Fibroblast of peridontal ligament (primary cell): ENCODE data around the gene UBAC2.

ENCODE experiments used
- DNase-seq: peaks from one replicate; pipeline ENCODE4 v3.0.0-alpha.2; 2010; ENCODE audit errors: extremely low read depth

The UBAC2 gene

GRCh38 chr13:99311748-99312492 is 111.3 kb downstream of the UBAC2 start:
- DNase-seq: no peak

DNA sequence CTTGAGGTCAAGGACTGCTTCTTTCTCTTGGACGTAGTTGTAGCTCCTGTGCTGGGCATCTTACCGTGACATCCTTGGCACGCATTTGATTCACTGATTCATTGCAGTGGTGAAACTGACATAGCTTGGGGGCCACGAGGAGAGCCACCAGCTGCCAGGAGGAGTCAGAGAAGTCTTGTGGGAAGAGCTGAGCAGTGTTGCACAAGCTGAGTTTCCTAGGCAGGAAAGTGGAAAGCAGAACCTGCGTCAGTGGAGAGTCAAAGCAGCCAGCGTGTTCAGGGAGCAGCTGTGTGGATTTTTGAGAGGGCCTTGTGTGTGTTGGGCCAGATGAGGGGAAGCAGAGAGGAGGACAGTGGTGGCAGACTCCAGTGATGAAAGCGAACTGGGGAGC is 111.8 kb downstream of the UBAC2 start:
- DNase-seq: peak; percentile 88

DNA sequence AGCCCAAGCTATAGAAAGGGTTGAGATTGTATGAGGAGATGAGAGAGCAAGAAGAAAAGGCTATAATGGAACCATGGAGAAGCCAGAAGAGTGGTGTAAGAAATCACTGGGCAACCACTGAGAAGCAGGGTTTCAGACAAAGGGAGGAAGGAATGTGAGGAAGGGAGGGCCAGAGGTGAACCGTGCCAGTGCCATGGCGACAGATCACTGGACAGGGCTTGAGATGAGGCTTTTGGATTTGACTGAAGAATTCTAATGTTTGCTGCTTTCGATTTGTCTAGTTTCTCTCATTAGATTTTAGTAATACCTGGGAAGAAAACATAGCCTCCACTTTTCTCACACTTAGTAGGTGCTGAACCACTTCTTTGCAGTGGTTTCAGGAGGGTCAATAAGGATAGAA is 112.8 kb downstream of the UBAC2 start:
- DNase-seq: no peak

- DNase-seq: no peak
These were observed 113.3 kb downstream of the UBAC2 start for GRCh38 chr13:99313941-99314340.

GRCh38 chr13:99314640-99315176 is 114.1 kb downstream of the UBAC2 start:
- no peak for DNase-seq

GRCh38 chr13:99315186-99315585 is 114.5 kb downstream of the UBAC2 start:
- no peak for DNase-seq

DNA sequence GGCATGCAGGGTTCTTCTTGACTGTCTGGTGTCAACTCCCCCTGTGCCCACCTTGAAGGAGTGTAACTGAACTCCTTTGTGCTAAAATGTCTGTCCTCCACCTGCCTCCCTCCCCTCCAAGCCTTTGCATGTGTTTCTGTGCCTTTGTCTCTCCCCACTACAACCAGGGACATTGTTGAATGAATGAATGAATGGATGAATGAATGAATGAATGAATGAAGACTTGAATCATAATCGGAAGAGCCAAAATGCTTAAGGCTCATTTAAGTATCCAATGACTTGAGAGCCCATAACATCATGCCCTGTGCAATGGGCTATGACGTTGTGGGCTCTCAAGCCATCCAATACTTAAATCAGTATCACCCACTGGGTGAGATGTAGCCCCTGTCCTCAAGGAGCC is 115.6 kb downstream of the UBAC2 start:
- DNase-seq: no peak

GRCh38 chr13:99316657-99317256 is 116.1 kb downstream of the UBAC2 start:
- DNase-seq: no peak

DNA sequence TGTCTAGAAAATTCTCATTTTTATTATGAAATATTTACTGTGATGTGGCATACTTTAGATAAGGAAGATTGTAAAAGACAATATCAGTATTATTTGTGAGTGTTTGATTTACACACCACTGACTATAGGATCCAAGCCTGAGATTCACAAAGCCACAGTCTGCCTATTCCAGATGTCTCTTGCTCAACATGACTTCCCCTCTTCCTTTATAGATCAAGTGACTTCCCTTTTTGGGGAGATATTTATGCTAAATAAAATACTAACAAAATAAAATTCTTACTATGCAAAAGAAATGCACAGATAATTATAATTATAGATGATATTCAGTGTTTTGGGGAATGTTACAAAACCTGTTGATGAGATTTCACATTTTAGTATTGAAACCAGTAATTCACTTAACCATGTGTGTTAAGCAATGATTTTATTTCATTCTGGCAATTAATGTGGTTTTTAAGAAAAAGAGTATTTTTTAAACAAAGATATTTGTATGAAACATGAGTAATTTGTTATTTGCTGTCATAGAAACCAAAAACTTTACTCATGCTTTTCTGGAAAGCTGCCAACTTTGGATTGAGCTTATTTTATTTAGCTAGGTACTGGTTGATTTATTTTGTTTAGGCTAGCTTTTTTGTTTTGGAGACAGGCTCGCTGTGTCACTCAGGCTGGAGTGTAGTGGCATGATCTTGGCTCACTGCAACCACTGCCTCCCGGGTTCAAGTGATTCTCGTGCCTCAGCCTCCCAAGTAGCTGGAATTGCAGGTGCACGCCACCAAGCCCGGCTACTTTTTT is 120.2 kb downstream of the UBAC2 start:
- DNase-seq: peak; percentile 96

DNA sequence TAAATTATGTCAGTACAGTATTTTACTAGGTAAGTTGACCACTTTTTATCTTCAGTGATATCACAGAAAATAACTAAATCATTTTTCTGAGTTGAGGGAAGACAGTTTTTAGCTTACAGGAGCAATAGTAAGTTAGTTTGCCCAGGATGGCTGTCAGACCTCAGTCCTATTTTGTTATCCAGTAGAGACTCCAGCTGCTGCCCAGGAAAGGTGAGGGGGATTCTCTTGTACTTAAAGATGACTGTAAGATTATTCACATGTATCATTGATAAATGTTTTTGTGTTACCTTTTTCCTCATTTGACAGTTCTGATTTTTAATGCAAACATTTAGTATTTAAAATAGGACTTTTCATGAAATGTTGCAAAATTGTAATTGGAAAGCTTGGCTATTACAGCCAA is 121.1 kb downstream of the UBAC2 start:
- DNase-seq: no peak

GRCh38 chr13:99322297-99323103 is 121.8 kb downstream of the UBAC2 start:
- DNase-seq: peak; percentile 90

- DNase-seq: no peak
These were observed 122.8 kb downstream of the UBAC2 start for GRCh38 chr13:99323488-99323887.

DNA sequence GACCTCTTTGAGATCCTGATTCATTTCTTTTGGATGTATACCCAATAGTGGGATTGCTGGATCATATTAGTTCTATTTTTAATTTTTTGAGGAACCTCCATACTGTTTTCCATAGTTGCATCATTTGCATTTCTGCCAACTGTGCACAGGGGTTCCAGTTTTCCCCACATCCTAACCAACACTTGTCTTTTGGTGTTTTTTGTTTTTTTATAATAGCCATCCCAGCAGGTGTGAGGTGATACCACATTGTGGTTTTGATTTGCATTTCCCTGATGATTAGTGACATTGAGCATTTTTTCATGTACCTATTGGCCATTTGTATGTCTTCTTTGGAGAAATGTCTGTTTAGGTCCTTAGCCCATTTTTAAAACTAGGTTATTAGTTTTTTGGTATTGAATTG is 125.4 kb downstream of the UBAC2 start:
- DNase-seq: no peak

DNA sequence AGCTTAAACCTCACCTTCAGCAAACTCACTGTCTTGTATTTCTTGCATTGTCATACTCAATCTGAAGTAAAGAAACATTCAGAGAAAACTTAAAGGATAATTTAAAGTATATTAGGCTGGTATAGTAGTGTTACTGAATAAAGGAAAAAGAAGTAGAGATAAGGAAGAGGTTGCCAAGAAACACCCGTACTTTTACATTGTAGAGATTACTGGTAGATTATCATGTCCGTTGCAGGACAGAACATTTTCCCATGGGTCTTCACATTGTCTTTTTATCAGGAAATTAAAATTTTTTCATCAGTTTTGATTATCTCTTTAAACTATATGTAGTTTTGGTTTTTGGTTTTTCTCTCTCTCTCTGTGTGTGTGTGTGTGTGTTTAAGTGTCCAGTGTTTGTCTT is 126.5 kb downstream of the UBAC2 start:
- no peak for DNase-seq

DNA sequence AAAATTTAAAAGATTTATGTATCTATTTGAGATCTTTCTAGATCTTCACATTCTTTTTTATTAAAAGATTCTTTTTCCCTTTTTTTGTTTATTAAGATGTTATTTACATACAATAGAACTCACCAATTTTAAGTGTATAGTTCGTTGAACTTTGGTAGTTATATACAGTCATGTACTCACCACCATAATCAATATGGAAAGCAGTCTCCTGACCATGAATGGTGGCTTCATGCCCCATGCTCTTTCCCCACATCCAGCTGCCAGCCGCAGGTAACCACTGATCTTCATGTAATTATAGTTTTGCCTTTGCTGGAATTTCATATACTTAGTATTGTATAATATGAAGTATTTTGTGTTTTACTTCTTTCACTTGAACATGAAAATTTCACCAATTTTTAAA is 127.1 kb downstream of the UBAC2 start:
- DNase-seq: no peak

DNA sequence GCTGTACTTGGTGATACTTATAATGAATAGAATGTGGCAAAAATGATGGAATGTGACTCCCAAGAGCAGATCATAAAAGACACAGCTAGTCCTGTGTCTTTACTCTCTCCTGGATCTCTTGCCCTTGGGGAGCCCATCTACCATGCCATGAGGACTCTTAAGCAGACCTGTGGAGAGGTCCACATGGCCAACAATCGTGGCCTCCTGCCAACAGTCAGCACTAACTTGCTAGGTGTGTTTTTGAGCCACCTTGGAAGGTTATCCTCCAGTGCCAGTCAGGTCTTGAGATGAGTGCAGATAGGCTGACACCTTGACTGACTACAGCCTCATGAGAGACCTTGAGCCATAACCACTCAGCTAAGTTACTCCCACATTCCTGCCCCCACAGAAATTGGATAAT is 128.8 kb downstream of the UBAC2 start:
- DNase-seq: no peak

DNA sequence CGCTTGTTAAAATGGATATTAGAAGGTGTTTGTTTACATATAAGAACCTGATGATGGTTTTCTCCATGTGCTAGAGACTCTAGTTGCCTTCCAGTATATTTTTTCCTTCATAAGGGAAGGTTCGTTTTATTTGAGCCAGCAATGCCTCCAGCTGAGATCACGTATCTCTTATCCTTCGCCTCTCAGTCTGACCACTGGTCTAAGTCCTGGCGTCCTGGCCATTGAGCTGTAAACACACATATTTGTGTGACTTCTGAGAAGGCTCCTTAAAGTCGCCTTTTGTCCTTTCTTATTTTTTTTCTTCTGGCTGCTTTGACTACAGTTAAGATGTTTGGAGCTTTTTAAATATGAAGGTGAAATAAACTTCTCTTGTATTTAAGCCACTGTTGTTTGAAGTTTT is 130.3 kb downstream of the UBAC2 start:
- no peak for DNase-seq

DNA sequence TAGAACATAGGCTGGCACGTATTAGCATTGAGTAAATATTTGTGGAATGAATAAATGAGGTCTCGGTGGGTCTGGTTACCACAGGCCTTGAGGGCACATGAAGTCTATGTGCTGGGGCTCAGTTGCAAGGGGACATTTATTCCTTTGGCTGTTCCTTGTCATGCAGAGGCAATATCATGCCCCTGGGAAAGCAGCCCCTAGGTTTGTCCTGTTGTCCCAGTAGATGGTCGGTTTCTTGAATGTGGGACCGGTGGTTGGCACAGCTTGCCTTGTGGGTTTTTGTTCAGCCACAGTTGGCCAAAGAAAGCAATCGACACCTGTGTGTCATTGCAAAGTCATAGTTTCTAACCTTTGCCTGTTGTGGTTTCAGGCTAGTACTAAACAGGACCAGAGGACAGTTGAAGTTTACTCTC is 131.2 kb downstream of the UBAC2 start:
- no peak for DNase-seq

GRCh38 chr13:99332456-99332855 is 131.8 kb downstream of the UBAC2 start:
- no peak for DNase-seq

DNA sequence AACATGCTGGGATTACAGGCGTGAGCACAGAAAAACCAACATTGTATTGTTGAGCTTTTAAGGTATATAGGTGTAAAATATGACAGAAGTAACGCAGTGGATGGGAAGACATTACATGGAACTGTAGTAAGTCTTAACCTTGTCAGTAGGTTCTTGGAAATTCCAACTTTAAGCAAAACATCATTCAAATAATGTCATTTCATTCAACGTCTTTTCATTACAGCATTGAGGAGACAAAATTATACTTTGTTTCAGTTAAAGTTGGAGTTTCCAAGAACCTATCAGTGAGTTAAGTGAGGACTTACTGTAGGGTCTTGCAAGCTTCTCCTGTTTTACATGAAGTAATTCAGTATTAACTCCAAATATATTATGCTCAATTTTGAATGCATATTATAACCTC is 133.6 kb downstream of the UBAC2 start:
- no peak for DNase-seq

GRCh38 chr13:99335087-99335486 is 134.4 kb downstream of the UBAC2 start:
- no peak for DNase-seq

DNA sequence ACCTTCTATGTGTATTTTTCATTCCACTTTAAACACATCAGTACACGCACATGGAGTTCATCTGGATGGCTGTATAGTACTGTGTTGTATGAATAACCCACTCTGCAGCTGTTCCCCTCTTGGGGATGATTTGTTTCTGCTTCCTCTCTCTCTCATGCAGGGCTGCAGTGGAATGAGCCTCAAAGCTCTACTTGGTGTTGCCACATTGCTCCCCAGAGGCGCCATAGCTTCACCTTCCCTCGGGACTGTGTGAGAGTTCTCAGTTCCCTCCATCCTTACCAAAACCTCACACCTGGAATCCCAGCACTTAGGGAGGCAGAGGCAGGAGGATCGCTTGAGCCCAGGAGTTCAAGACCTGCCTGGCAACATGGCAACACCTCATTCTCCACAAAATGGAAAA is 134.9 kb downstream of the UBAC2 start:
- DNase-seq: no peak
